ENCODE measurements around the gene ZNF331.

Gene ZNF331

DNA sequence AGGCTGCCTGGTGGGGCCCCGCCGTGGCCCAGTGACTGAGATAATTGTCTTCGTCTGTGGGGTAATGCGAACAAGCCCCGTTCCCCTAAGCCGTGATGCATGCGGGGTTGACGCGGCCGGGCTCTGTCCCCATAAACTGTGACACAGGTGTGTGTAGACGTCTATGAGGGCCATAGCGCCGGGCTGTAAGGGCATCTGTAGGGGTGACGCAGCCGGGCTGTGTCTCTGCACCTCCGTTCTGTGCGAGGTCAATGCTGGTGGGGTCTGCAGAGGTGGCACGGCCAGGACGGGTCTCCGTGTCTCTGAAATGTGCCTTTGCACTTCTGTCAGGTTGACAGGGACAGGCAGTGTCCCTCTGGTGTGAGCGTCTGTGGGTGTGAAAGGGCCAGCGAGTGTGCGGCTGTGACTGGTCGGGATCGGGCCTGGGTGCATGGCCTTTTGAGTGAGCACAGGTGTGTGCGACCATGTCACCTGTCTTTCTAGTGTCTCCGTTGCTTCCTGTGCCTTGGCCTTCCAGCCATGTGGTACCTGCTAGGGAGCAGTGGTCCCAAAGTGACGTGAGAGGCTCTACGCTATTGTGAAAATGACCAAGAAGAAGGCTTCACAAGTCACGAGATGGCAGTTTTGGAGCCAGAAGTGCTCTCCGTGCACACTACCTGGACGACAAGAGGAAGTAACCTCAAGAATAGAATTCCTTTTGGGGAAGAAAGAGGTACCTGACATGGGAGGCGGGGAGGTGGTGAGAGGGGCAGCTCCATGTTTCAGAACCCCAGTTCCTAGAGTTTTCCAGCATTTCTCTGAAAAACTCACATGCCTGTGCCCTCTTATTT is 16.4 kb upstream of the ZNF331 start:
- DNase-seq, result no peak

- no peak for DNase-seq
These were observed 12.0 kb upstream of the ZNF331 start for GRCh38 chr19:53525922-53526321.

DNA sequence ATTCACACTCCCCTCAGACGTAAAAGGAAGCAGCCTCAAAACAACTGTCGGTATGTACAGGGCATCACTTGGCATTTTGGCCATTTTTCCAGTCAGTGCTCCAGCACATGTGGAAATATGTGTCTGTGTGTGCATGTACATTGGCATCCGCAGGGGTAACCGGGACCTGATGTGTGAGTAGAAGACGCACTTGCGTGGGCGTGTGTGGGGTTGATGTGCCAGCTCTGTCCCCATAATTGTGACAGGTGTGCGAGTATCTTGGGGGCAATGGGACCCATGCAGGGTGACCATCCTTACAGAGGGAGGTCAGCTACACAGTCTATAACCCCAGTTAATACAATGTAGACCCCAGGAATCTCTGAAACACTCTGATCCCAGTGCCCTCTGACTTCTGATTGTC is 7.3 kb upstream of the ZNF331 start:
- no peak for DNase-seq

- no peak for DNase-seq
These were observed 6.5 kb upstream of the ZNF331 start for GRCh38 chr19:53531457-53531856.

GRCh38 chr19:53532362-53532761 is 5.6 kb upstream of the ZNF331 start:
- DNase-seq, result no peak

DNA sequence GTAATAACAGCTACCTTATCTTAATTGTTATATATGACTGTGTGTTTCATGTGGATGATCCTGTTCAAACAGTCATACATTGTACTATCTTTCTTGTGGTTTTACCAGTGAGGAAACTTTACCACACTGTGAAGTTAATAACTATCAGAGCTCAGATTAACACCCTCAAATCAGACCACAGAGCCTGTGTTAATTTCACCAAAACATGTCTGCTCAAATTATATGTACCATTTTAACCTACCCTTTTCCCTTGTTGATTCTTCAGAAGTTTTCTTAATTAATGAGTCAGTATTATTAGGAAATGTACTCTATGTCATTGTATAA is 1.8 kb upstream of the ZNF331 start:
- no peak for DNase-seq

DNA sequence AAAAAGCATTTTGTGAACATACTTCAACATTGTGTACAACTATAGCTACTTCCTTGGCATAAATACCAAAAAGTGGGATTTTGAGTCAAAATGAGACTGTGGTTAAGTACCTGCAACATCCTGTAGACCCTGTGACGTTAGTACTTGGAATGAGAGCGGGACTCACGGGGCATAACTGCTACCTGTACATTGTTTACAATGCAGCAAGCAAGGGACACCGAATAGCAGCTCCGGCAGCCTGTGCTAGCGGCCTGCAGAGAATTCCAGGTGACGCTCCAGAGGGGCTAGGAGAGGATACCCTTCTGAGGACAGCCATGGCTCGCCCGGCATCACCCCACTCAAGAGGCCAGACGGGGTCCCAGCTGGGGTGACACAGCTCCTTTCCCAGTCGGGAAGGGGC is 824 bp upstream of the ZNF331 start:
- DNase-seq, result no peak

DNA sequence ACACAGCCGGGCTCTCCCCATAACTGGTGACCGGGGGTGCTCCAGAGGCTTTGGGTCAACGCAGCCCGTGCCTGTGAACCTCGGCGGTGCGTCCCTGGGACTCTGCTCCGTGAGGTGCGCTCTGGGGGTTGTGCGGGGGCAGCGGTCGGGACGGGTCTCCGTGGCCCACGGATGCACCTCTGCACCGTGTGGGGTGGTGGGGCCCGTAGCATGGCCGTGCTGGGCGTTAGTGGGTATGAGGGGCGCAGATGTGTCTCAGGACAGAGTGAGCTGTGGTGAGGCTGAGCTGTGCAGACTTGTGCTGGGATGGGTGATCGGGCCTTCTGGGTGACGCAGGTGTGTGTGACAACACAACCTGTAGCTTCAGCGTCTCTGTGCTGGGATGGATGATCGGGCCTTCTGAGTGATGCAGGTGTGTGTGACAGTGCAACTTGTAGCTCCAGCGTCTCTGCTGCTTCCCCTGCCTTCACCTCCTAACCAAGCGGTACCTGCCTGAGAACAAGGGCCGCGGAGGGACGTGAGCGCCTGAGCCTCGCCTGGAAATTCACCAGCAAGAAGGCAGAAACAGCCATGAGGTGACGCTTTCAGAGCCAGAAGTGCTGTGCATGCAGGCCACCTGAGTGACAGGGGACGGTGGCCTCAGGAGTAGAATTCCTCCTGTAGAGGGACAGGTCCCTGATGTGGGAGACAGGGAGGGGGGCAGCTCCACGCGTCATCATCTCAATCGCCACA is 599 bp downstream of the ZNF331 start:
- DNase-seq, result no peak

DNA sequence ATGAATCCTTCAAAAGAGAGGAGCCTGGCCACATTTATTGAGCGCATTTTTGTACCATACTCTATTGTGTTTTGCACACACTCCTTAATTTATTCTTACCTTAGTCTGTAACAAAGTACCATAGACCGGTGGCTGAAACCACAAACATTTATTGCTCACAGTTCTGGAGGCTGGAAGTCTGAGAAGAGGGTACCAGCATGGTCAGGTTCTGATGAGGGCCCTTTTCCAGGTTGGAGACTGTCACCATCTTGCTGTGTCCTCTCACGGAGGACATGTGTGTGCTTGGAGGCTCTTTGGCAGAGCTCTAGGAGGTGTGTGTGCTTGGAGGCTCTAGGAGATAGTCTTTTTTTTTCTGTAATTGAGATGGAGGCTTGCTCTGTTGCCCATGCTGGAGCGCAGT is 2.1 kb downstream of the ZNF331 start:
- no peak for DNase-seq

DNA sequence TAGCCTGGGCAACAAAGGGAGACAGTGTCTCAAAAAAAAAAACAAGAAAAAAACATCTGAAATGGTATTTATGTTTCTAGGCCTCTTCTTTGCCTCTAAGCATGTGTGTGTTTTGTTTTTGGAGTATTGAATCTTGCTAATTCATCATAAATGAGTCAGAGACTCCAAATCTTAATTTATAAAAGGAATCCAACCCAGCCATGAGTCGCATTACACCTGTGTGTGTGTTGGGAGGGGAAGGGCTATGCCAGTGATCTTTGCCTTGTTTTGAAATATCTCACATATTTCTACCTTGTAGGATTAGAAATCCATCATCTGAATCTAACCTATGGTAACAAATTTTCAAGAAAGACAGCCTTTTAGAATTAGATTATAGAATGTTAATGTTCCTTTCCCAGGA is 4.0 kb downstream of the ZNF331 start:
- DNase-seq, result no peak

GRCh38 chr19:53545271-53546065 is 7.5 kb downstream of the ZNF331 start:
- DNase-seq, result no peak

GRCh38 chr19:53546758-53547513 is 9.0 kb downstream of the ZNF331 start:
- DNase-seq, result no peak

- DNase-seq, result no peak
These were observed 11.4 kb downstream of the ZNF331 start for GRCh38 chr19:53549340-53549739.

- DNase-seq, result no peak
These were observed 14.2 kb downstream of the ZNF331 start for GRCh38 chr19:53552001-53552721.

- DNase-seq, result no peak
These were observed 15.2 kb downstream of the ZNF331 start for GRCh38 chr19:53553156-53553555.

GRCh38 chr19:53553865-53554791 is 16.2 kb downstream of the ZNF331 start:
- DNase-seq, result no peak

- no peak for DNase-seq
These were observed 16.9 kb downstream of the ZNF331 start for GRCh38 chr19:53554804-53555203.

- no peak for DNase-seq
These were observed 17.4 kb downstream of the ZNF331 start for GRCh38 chr19:53555352-53555751.

DNA sequence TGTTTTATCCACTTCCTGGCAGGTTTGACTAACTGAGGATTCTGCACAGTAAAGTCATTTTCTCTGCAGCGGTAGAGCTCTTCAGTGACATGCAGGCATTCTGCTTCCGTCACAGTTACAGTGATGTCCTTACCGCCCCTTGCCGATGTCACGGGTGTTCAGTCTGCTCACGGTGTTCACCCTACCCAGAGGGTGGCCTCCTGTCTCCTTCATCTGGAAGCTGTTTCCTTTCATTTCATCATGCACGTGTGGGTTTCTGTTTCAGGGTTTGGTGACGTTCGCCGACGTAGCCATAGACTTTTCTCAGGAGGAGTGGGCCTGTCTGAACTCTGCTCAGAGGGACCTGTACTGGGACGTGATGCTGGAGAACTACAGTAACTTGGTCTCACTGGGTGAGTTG is 33.4 kb downstream of the ZNF331 start:
- DNase-seq, result no peak

- DNase-seq, result no peak
These were observed 39.2 kb downstream of the ZNF331 start for GRCh38 chr19:53576941-53577653.
